Activated naive CD4-positive, alpha-beta T cell treated with Interleukin-2 at 50 U/mL for 16 hours (primary cell): ENCODE results near the gene TSPAN9.

Experiments
- DNase-seq: peaks from one replicate; pipeline ENCODE4 v3.0.0-alpha.2; 2020

The TSPAN9 gene

GRCh38 chr12:3308609-3309008 lies 231.4 kb downstream of the TSPAN9 start:
- DNase-seq = no peak

- no peak for DNase-seq
Observed at GRCh38 chr12:3309805-3310204, 232.6 kb downstream of the TSPAN9 start.

- DNase-seq = no peak
Observed at GRCh38 chr12:3310271-3311026, 233.3 kb downstream of the TSPAN9 start.

- DNase-seq = no peak
Observed at GRCh38 chr12:3311027-3311402, 233.8 kb downstream of the TSPAN9 start.

GRCh38 chr12:3311491-3312103 lies 234.4 kb downstream of the TSPAN9 start:
- DNase-seq = no peak

GRCh38 chr12:3313066-3313465 lies 235.9 kb downstream of the TSPAN9 start:
- no peak for DNase-seq

- no peak for DNase-seq
Observed at GRCh38 chr12:3313675-3314663, 236.8 kb downstream of the TSPAN9 start.

- DNase-seq = no peak
Observed at GRCh38 chr12:3315201-3315661, 238.1 kb downstream of the TSPAN9 start.

GRCh38 chr12:3316776-3317480 lies 239.7 kb downstream of the TSPAN9 start:
- no peak for DNase-seq

GRCh38 chr12:3317481-3317815 lies 240.3 kb downstream of the TSPAN9 start:
- DNase-seq = no peak

- DNase-seq = no peak
Observed at GRCh38 chr12:3317841-3318501, 240.8 kb downstream of the TSPAN9 start.

GRCh38 chr12:3319723-3320492 lies 242.7 kb downstream of the TSPAN9 start:
- DNase-seq = no peak

- no peak for DNase-seq
Observed at GRCh38 chr12:3320881-3321509, 243.8 kb downstream of the TSPAN9 start.

- no peak for DNase-seq
Observed at GRCh38 chr12:3321881-3322280, 244.7 kb downstream of the TSPAN9 start.

- no peak for DNase-seq
Observed at GRCh38 chr12:3323002-3323685, 246.0 kb downstream of the TSPAN9 start.

- DNase-seq = no peak
Observed at GRCh38 chr12:3325736-3326135, 248.6 kb downstream of the TSPAN9 start.

GRCh38 chr12:3326156-3326849 lies 249.1 kb downstream of the TSPAN9 start:
- no peak for DNase-seq

GRCh38 chr12:3326850-3327780 lies 249.9 kb downstream of the TSPAN9 start:
- DNase-seq = no peak

GRCh38 chr12:3328081-3328480 lies 250.9 kb downstream of the TSPAN9 start:
- DNase-seq = no peak
